Measurements from ENCODE around the gene SGSH.
A peak's percentile ranks its signal among the peaks of the same experiment; 100 is the strongest.

SGSH gene

GRCh38 chr17:80263253-80264204 is 43.4 kb upstream of the SGSH start:
- Histone ChIP-seq H3K36me3 (ENCODE audit: insufficient read depth, low read length) (0 out of 2 replicates have a peak, but pooled peaks cover under 1% of the 10 kb centered on the region), H3K9me2 (ENCODE audit: low read depth, low read length) (no peaks in the 10 kb centered on the region), H3K9me3 (ENCODE audit: low read length) (no peaks in the 10 kb centered on the region), H2AFZ (ENCODE audit: low read length) (no peak overlapping the region), H4K20me1 (ENCODE audit: insufficient read depth, low read length) (no peaks in the 10 kb centered on the region), H3K4me2 (ENCODE audit: low read length) (peak overlapping the region; percentile 66), H3K27ac (ENCODE audit: low read depth, low read length, poor library complexity, severe bottlenecking) (no peak overlapping the region), H3K9ac (ENCODE audit: low read length) (no peak overlapping the region; the same call in 1 of the 2 replicates), H3K4me1 (ENCODE audit: insufficient read depth, low read length, severe bottlenecking) (peaks cover 45% of the 10 kb centered on the region), H3K27me3 (ENCODE audit: insufficient read depth, low read length) (no peaks in the 10 kb centered on the region), H3F3A (ENCODE audit: insufficient read depth, low read length) (0 out of 2 replicates have a peak, but pooled peaks cover 4% of the 10 kb centered on the region), H3K4me3 (ENCODE audit: low read depth, low read length, poor library complexity, severe bottlenecking) (peak overlapping the region; percentile 46), H3K79me2 (ENCODE audit: insufficient read depth, low read length) (no peaks in the 10 kb centered on the region)
- TF ChIP-seq CTCF (IDR thresholded peaks at IDR 0.05; ENCODE audit: low read length), result peak; percentile 12; the same call in 1 of the 2 replicates
- no peak for TF ChIP-seq EZH2 (IDR thresholded peaks at IDR 0.05; ENCODE audit: borderline replicate concordance, low read length)

DNA sequence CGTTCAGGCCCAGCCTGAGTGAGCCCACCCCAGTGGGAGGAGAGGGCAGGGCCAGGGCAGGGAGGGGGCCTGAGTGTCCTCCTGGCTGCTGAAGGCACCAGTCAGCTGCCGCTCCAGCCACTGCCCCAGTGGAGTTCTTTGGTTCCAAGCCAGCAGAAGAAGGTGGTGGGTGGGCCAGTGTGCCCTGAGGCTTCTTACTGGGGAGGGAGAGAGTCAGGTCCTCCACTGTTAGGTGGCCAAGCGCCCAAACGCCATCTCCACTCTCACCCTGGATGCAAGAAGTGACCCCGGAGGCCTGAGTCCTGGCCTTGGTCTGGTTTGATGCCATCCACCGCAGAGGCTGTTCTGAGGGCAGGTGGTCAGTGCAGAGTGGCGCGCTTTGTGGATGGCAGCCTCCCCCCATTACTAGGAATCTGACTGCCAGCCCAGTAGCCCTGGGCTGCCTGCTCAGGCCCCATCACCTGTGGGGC is 42.7 kb upstream of the SGSH start:
- peaks cover 47% of the 10 kb centered on the region for H3K4me1 ChIP-seq (ENCODE audit: insufficient read depth, low read length, severe bottlenecking)
- 0 out of 2 replicates have a peak, but pooled peaks cover 5% of the 10 kb centered on the region for H3F3A ChIP-seq (ENCODE audit: insufficient read depth, low read length)
- H2AFZ ChIP-seq (ENCODE audit: low read length), result no peak overlapping the region
- no peaks in the 10 kb centered on the region for H3K36me3 ChIP-seq (ENCODE audit: insufficient read depth, low read length)
- H3K27ac ChIP-seq (ENCODE audit: low read depth, low read length, poor library complexity, severe bottlenecking), result peak overlapping the region; percentile 60
- no peaks in the 10 kb centered on the region for H4K20me1 ChIP-seq (ENCODE audit: insufficient read depth, low read length)
- no peaks in the 10 kb centered on the region for H3K9me3 ChIP-seq (ENCODE audit: low read length)
- no peaks in the 10 kb centered on the region for H3K79me2 ChIP-seq (ENCODE audit: insufficient read depth, low read length)
- no peaks in the 10 kb centered on the region for H3K27me3 ChIP-seq (ENCODE audit: insufficient read depth, low read length)
- no peak for TF ChIP-seq EZH2 (IDR thresholded peaks at IDR 0.05; ENCODE audit: borderline replicate concordance, low read length)
- TF ChIP-seq CTCF (IDR thresholded peaks at IDR 0.05; ENCODE audit: low read length), result no peak
- H3K9me2 ChIP-seq (ENCODE audit: low read depth, low read length), result no peaks in the 10 kb centered on the region
- peak overlapping the region; percentile 66 for H3K4me2 ChIP-seq (ENCODE audit: low read length)
- peak overlapping the region; percentile 46 for H3K4me3 ChIP-seq (ENCODE audit: low read depth, low read length, poor library complexity, severe bottlenecking)
- H3K9ac ChIP-seq (ENCODE audit: low read length), result no peak overlapping the region; the same call in 1 of the 2 replicates

DNA sequence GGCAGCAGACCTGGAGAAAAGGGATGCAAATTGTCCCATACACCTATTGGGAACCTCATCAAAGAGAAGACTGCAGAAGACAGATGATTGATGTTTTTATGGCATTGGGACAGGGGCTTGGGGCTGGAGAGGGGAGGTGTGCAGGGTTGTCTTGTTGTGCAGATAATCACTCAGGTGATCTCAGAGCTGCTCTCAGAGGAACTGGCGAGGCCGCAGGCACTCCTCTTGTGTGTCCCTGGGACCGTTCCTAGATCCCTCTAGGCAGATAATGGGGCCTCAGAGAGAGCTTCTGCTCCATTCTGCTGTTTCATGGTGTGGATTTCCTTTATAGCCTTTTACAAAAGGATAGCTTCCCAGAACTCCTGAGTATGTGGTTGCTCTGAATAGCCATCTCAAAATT is 42.2 kb upstream of the SGSH start:
- H3K4me3 ChIP-seq (ENCODE audit: low read depth, low read length, poor library complexity, severe bottlenecking), result peak overlapping the region; percentile 83
- no peak overlapping the region for H2AFZ ChIP-seq (ENCODE audit: low read length)
- no peaks in the 10 kb centered on the region for H3K79me2 ChIP-seq (ENCODE audit: insufficient read depth, low read length)
- no peak for TF ChIP-seq CTCF (IDR thresholded peaks at IDR 0.05; ENCODE audit: low read length)
- no peak for TF ChIP-seq EZH2 (IDR thresholded peaks at IDR 0.05; ENCODE audit: borderline replicate concordance, low read length)
- peaks cover 47% of the 10 kb centered on the region for H3K4me1 ChIP-seq (ENCODE audit: insufficient read depth, low read length, severe bottlenecking)
- H4K20me1 ChIP-seq (ENCODE audit: insufficient read depth, low read length), result no peaks in the 10 kb centered on the region
- H3K27ac ChIP-seq (ENCODE audit: low read depth, low read length, poor library complexity, severe bottlenecking), result peak overlapping the region; percentile 60
- H3K9ac ChIP-seq (ENCODE audit: low read length), result no peak overlapping the region; the same call in 1 of the 2 replicates
- no peaks in the 10 kb centered on the region for H3K9me2 ChIP-seq (ENCODE audit: low read depth, low read length)
- no peaks in the 10 kb centered on the region for H3K36me3 ChIP-seq (ENCODE audit: insufficient read depth, low read length)
- H3K27me3 ChIP-seq (ENCODE audit: insufficient read depth, low read length), result no peaks in the 10 kb centered on the region
- no peaks in the 10 kb centered on the region for H3K9me3 ChIP-seq (ENCODE audit: low read length)
- 0 out of 2 replicates have a peak, but pooled peaks cover 5% of the 10 kb centered on the region for H3F3A ChIP-seq (ENCODE audit: insufficient read depth, low read length)
- peak overlapping the region; percentile 97; the same call in 1 of the 2 replicates for H3K4me2 ChIP-seq (ENCODE audit: low read length)
